Medulla oblongata (tissue), 1 donor: ENCODE results near the gene SMARCA4.
A peak's percentile ranks its signal among the peaks of the same experiment; 100 is the strongest.

Source experiments
- DNase-seq: peaks from one replicate; pipeline ENCODE4 v3.0.0-alpha.2; 2015; ENCODE audit errors: extremely low spot score

Gene SMARCA4

GRCh38 chr19:10960314-10961072, at the start of gene SMARCA4:
SMARCA4 (plus strand) TSS chr19:10961030; CDS start chr19:10984152, 23,122 bp downstream.
- DNase-seq, result peak; percentile 97

- DNase-seq, result no peak
Observed at GRCh38 chr19:10911579-10912363, 49.1 kb upstream of the SMARCA4 start.

- DNase-seq, result no peak
Observed at GRCh38 chr19:10912619-10913018, 48.2 kb upstream of the SMARCA4 start.

- no peak for DNase-seq
Observed at GRCh38 chr19:10913716-10914340, 47.0 kb upstream of the SMARCA4 start.

- no peak for DNase-seq
Observed at GRCh38 chr19:10915130-10916091, 45.4 kb upstream of the SMARCA4 start.

GRCh38 chr19:10916602-10917001, 44.2 kb upstream of the SMARCA4 start:
- no peak for DNase-seq

GRCh38 chr19:10918359-10918758, 42.5 kb upstream of the SMARCA4 start:
- no peak for DNase-seq

GRCh38 chr19:10919352-10920287, 41.2 kb upstream of the SMARCA4 start:
- DNase-seq, result no peak

- DNase-seq, result no peak
Observed at GRCh38 chr19:10920288-10920655, 40.6 kb upstream of the SMARCA4 start.

GRCh38 chr19:10920781-10921180, 40.0 kb upstream of the SMARCA4 start:
- DNase-seq, result no peak

- DNase-seq, result no peak
Observed at GRCh38 chr19:10921199-10921909, 39.5 kb upstream of the SMARCA4 start.

GRCh38 chr19:10921910-10922637, 38.8 kb upstream of the SMARCA4 start:
- no peak for DNase-seq

- no peak for DNase-seq
Observed at GRCh38 chr19:10922638-10923014, 38.2 kb upstream of the SMARCA4 start.

- DNase-seq, result no peak
Observed at GRCh38 chr19:10923260-10924112, 37.3 kb upstream of the SMARCA4 start.

GRCh38 chr19:10924597-10924996, 36.2 kb upstream of the SMARCA4 start:
- no peak for DNase-seq

GRCh38 chr19:10927730-10928562, 32.9 kb upstream of the SMARCA4 start:
- DNase-seq, result no peak
